GM12891 (cell line): ENCODE results near the gene PGBD5.

Experiments
- DNase-seq: peaks from one replicate; pipeline ENCODE4 v3.0.0; 2011; ENCODE audit warnings: low spot score; ENCODE audit not compliant: insufficient read length
- FAIRE-seq: peaks from 2 replicates; lab custom pipeline; 2011; peaks lifted over from hg19 to GRCh38; lab: Jason Lieb, UNC
- PAX5 ChIP-seq: IDR thresholded peaks from 2 replicates; pipeline ENCODE4 v1.6.1; 2011; ENCODE audit warnings: low read length, moderate library complexity, mild to moderate bottlenecking; ENCODE audit not compliant: insufficient read depth, severe bottlenecking
- POLR2A ChIP-seq: IDR thresholded peaks from 2 replicates; pipeline ENCODE4 v1.6.1; 2011; ENCODE audit warnings: low read depth, low read length, control low read depth
- POLR2AphosphoS5 ChIP-seq: IDR thresholded peaks from 2 replicates; pipeline ENCODE4 v1.6.1; 2011; ENCODE audit warnings: low read depth, low read length, control low read depth
- POU2F2 ChIP-seq: IDR thresholded peaks from 2 replicates; pipeline ENCODE4 v1.6.1; 2011; ENCODE audit warnings: low read depth, mild to moderate bottlenecking, control low read depth, low read length, moderate library complexity
- SPI1 ChIP-seq: IDR thresholded peaks from 2 replicates; pipeline ENCODE4 v1.6.1; 2011; ENCODE audit warnings: low read depth, low read length, control low read depth
- TAF1 ChIP-seq: IDR thresholded peaks from 2 replicates; pipeline ENCODE4 v1.6.1; 2011; ENCODE audit warnings: low read depth, low read length, control low read depth

Gene PGBD5

DNA sequence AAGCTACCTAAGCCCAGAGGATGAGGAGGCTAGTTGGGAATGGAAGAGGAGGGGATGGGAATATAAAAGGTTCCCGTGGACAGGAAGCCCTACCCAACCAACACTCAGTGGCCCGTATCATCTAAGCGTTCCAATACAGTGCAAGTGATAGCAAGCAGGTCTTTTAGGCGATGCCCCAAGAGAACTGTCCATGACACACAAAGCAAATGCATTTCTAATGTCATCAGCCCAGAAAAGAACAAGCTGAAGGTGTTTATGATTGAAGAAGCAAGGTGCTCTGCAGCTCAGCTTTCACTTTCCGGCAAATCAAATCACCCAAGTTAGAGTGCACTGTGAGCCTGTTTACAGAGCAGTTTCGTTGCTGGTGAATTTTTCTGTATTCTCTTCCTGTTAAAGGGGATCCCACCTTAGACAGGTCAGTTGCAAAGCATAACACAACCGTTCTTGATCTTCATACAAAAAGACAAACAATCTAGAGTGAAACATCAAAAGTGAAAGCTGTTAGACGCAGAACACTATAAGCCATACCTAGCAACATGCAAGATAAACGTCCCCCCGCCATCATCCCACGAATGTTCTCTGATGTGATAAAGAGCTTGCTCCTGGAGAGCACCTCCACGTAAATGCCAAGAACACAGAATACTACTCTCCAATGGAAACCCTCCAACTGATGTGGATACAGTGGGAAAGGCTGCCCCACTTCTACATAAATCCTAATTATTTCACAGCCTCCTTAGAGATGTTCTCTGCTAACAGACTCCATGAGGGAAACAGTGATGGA is 54.0 kb downstream of the PGBD5 start:
- TF ChIP-seq SPI1: no peak
- no peak for TF ChIP-seq TAF1
- TF ChIP-seq POU2F2: no peak
- no peak for TF ChIP-seq POLR2AphosphoS5
- no peak for TF ChIP-seq PAX5
- no peak for TF ChIP-seq POLR2A
- DNase-seq: no peak
- FAIRE-seq: no peak

DNA sequence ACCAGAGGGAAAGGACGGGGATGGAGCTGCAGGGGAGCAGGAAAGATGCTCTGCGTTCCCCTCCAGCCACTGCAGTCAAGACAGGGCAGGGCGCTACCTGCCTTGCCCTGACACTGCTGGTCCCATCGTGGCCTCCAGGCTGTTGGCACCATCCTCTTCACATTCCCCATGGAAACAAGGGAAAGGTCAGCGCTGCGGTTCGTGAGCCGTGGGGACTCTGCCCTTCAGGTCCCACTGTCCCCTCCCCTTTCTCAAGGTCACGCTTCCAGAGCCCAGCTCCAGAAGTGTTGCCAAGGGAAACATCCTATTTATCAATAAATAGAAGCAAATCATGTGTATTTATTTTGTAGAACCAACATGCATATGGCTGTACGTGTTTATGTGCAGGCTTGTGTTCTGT is 56.0 kb downstream of the PGBD5 start:
- no peak for DNase-seq
- FAIRE-seq: no peak
- TF ChIP-seq SPI1 (no peak), POU2F2 (no peak), PAX5 (no peak), TAF1 (no peak), POLR2A (no peak), POLR2AphosphoS5 (no peak)

DNA sequence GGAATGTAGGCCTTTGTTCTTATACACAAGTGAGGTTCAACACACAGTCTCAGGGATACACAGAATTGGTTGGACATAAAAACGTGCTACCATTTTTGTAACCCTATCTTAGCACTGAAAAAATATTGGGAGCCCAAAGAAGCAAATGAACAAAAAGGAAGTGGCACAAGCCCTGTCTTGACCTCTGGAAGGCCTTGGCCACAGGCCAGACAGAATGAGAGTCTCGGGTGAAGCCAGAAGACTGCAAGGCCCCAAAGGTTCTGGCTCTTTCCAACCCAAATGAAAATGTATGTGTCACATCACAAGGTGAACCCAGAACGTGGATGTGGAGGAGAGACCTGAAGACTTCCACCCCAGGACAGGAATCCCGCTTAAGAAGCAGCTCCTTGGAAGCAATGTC is 57.3 kb downstream of the PGBD5 start:
- no peak for DNase-seq
- TF ChIP-seq TAF1 (no peak), PAX5 (no peak), POLR2A (no peak), SPI1 (no peak)
- FAIRE-seq: no peak

DNA sequence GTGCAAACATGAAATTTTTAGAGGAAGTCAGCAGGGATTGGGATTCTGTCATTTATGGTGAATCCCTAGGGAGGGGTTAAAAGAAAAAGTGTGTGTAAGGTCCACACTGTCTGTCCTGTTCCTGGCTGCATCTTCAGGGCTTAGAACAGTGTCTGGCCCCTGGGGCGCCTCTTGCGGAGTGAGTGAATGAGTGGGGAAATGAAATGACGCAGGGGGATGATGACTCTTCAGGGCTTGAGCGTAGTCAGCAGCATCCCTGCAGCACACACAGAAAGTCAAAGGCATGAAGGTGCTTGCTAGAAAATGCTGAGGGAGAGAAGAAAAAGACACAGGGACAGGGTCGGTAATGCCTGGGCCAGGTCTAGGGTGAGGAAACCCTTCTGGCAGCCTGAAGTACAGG is 57.8 kb downstream of the PGBD5 start:
- no peak for TF ChIP-seq PAX5
- TF ChIP-seq POLR2AphosphoS5: no peak
- no peak for TF ChIP-seq SPI1
- TF ChIP-seq POU2F2: no peak
- no peak for TF ChIP-seq TAF1
- TF ChIP-seq POLR2A: no peak
- FAIRE-seq: no peak
- no peak for DNase-seq

DNA sequence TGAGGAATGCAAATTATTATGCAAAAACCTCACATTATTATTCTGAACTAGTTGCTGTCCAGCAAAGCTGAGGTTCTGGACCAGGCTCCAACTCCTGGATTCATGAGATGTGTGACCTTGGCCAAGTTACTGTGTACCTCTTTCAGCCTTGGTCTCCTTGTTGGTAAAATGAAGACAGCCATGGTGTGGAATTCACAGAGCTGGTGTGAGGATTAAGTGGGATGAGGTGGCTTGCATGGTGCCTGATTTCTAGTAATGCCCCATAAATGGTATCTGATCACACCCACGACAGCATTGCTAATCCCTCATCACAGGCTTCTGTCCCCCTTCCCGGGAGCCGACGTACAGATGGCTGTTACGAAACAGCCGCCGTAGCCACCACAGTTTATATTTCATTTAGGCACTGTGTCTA is 59.6 kb downstream of the PGBD5 start:
- FAIRE-seq (no peak), DNase-seq (no peak)
- TF ChIP-seq PAX5: no peak
- no peak for TF ChIP-seq TAF1
- TF ChIP-seq POLR2AphosphoS5: no peak
- no peak for TF ChIP-seq POLR2A
- no peak for TF ChIP-seq SPI1
- TF ChIP-seq POU2F2: no peak

DNA sequence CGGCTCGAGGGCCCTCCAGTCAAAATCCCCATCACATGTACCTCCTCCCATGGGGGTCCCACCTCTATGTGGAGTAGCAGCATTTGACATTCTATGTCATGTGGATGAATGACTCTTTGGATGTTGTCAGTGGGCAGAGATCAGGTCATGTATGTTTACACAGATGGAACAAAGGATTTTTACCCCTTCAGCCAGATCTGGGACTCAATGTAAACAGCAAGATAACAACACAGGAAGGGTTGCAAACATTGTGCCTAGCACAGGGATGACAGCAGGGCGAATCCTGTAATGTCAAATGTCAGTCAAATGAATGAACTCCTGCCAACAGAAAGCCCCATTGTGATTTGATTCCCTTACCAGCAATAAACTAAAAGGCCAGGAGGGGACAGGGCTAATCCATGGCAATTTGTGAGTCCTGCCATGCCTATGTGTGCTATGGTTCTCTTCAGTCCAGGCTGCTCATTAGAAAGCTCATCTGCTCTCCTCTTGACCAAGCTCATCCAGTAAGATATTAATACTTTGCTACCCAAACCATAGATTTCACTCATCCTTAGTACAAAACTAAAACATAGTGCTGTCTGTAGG is 60.3 kb downstream of the PGBD5 start:
- no peak for FAIRE-seq
- TF ChIP-seq TAF1 (no peak), PAX5 (no peak), SPI1 (no peak), POU2F2 (no peak), POLR2A (no peak), POLR2AphosphoS5 (no peak)
- DNase-seq: no peak

DNA sequence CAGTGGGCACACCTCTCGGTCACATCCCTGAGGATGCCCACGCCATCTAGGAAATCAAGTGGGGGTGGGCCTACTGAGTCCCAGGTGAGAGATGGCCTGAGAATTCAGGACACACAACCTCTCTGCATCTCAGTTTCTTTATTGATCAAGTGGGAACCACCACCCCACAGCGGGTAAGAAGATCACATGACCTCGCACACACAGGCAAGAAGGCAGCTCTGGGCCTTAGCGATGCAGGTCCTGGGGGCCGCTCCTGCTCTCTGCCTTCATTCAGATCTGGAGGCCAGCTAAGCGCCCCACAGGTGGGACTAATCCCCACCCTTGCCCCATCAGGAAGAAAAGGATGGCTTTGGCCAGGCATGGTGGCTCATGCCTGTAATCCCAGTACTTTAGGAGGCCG is 63.2 kb downstream of the PGBD5 start:
- FAIRE-seq (no peak), DNase-seq (no peak)
- TF ChIP-seq POLR2A (no peak), POU2F2 (no peak), TAF1 (no peak), SPI1 (no peak), PAX5 (no peak), POLR2AphosphoS5 (no peak)

DNA sequence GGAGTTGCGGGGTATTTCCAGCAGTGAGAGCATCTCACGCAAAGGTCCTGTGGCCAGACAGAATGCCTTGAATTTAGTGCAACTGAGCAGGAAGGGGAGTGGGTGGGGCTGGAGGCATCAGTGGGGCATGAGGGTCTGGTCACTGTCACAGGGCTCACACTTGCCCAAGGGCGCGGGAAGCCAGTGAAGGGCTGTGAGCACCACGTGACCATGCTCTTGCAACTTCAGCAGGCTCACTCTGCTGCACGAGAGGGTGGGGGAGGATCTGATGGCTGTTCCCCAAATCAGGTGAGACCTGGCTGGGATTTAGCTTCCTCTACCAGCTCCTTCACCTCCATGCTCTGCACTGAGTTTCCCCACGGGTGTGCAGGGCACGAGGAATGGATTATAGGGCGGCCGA is 64.2 kb downstream of the PGBD5 start:
- DNase-seq: no peak
- TF ChIP-seq SPI1 (no peak), TAF1 (no peak), POU2F2 (no peak), POLR2A (no peak), PAX5 (no peak), POLR2AphosphoS5 (no peak)
- no peak for FAIRE-seq

DNA sequence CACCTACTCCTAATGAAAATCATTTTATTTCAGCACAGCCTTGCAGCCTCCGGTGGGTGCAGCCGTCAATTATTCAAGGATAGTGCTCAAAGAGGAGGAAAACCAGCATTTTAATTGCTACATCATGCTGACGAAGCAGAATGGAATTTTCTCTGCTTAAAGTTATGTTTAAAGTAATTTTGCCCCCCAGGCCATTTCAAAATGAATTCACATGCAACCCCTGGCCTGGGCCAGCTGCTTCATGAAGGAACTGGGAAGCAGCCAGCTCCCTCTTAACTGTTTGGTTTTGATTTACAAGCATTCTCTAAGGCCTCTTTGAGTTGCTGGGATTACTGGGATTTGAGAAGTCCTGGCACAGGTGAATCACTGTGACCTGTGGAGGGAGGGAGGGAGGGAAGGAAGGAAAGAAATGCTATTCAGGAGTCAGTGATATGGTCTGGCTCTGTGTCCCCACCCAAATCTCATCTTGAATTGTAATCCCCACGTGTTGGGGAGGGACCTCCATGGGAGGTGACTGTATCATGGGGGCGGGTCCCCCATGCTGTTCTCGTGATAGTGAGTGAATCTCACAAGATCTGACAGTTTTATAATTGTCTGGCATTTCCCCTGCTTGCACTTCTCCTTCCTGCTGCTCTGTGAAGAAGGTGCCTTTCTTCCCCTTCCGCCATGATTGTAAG is 66.0 kb downstream of the PGBD5 start:
- DNase-seq: no peak
- TF ChIP-seq POLR2AphosphoS5 (no peak), POLR2A (no peak), SPI1 (no peak), TAF1 (no peak), POU2F2 (no peak), PAX5 (no peak)
- no peak for FAIRE-seq
